Loucy (cell line): ENCODE results near the gene NIPAL3.

ENCODE experiments used
- CTCF ChIP-seq: fragments of 200-600 bp; sonication (generic); conservative IDR thresholded peaks from 2 replicates; pipeline ENCODE4 v1.5.1; 2014; ENCODE audit warnings: mild to moderate bottlenecking, antibody characterized with exemption, low read length
- EZH2phosphoT487 ChIP-seq: fragments of 200-600 bp; IDR thresholded peaks from 2 replicates; pipeline ENCODE4 v1.6.1; 2018; ENCODE audit warnings: antibody characterized with exemption, mild to moderate bottlenecking, moderate library complexity, borderline replicate concordance

GRCh38 chr1:24415910-24416665, 486 bp downstream of the NIPAL3 start:
- TF ChIP-seq CTCF = no peak
- no peak for TF ChIP-seq EZH2phosphoT487
